GM19035 (cell line): ENCODE data around the gene LCP1.
"Not testable (repeated sequence)": the region's sequence is repeated elsewhere in the genome, so short reads cannot be mapped to it uniquely, and the experiment has no call there.

ENCODE experiments used
- ATAC-seq: cut with Tn5 transposase; IDR thresholded peaks from one replicate; pipeline ENCODE4 v1.9.1; 2021; ENCODE audit not compliant: unreplicated experiment

Gene LCP1, protein sequence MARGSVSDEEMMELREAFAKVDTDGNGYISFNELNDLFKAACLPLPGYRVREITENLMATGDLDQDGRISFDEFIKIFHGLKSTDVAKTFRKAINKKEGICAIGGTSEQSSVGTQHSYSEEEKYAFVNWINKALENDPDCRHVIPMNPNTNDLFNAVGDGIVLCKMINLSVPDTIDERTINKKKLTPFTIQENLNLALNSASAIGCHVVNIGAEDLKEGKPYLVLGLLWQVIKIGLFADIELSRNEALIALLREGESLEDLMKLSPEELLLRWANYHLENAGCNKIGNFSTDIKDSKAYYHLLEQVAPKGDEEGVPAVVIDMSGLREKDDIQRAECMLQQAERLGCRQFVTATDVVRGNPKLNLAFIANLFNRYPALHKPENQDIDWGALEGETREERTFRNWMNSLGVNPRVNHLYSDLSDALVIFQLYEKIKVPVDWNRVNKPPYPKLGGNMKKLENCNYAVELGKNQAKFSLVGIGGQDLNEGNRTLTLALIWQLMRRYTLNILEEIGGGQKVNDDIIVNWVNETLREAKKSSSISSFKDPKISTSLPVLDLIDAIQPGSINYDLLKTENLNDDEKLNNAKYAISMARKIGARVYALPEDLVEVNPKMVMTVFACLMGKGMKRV

GRCh38 chr13:46181840-46182490 lies at the start of gene LCP1:
Gene LCP1 (minus strand): TSS chr13:46182177. CDS start chr13:46159662, 22,515 bp downstream.
- peak; percentile 69 for ATAC-seq

DNA sequence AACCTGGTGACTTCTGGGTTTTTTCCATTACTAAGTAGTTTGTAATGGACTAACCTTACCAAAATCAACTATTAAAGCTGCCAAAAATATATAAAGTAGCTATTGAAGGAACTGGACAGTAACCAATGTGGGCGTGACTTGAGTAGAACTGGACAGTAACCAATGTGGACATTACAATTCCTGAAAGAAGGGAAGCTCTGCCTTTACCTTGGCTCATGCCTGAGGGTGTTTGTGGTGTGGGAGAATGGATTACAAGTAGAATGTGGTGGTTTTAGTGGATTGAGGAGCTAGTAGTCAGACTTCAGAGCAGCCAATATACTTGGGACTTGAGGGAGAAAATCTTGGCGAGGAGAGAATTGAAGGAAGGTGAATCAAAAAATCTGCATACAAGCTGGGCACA lies 47.3 kb upstream of the LCP1 start:
- no peak for ATAC-seq

GRCh38 chr13:46220234-46220633 lies 38.3 kb upstream of the LCP1 start:
- not testable (repeated sequence) for ATAC-seq

GRCh38 chr13:46214741-46215140 lies 32.8 kb upstream of the LCP1 start:
- not testable (repeated sequence) for ATAC-seq

DNA sequence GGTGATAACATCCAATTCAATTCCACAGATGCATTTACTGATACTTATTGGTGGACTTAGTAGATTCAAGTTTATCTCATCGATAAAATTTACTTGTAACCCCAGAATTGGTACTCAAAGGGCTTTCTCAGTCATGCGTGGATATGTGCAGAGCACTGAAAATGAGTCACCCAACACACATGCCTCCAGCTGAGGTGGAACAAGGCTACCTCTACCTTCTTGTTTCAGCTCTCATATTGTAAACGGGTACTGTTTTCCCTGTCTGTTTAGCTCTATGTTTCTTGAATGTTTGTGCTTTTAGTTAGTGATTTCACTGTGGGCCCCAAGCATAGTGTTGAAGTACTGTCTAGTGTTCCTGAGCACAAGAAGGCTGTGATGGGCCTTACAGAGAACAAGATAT lies 31.3 kb upstream of the LCP1 start:
- ATAC-seq = no peak

GRCh38 chr13:46211483-46212351 lies 29.7 kb upstream of the LCP1 start, which contains the start of gene LRRC63:
Gene LRRC63 (plus strand): TSS chr13:46211928. CDS start chr13:46213035, 1,107 bp downstream.
- ATAC-seq = peak; percentile 97

- ATAC-seq = no peak
Observed at GRCh38 chr13:46211116-46211482, 29.1 kb upstream of the LCP1 start.

GRCh38 chr13:46210362-46211083 lies 28.5 kb upstream of the LCP1 start:
- ATAC-seq = no peak

GRCh38 chr13:46207828-46208227 lies 25.9 kb upstream of the LCP1 start:
- no peak for ATAC-seq

DNA sequence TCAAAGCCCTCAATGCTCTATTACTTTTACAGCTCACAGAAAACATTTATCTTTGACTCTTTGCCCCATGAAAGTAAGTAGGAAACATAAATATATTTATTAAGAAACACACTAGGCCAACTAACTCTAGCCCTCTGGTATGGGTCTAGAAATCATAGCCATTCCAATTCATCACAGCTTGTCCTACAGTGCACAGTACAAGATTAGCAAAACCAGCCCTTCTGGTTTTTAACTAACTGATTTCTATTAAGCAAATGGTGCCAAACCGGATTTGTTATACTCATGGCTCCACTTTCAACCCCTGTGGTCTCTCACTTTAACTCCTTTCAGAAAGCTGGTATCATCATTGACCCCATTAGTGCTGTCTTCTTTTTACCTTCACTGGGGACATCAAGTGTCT lies 24.2 kb upstream of the LCP1 start:
- ATAC-seq = no peak

- ATAC-seq = no peak
Observed at GRCh38 chr13:46202966-46203365, 21.0 kb upstream of the LCP1 start.

DNA sequence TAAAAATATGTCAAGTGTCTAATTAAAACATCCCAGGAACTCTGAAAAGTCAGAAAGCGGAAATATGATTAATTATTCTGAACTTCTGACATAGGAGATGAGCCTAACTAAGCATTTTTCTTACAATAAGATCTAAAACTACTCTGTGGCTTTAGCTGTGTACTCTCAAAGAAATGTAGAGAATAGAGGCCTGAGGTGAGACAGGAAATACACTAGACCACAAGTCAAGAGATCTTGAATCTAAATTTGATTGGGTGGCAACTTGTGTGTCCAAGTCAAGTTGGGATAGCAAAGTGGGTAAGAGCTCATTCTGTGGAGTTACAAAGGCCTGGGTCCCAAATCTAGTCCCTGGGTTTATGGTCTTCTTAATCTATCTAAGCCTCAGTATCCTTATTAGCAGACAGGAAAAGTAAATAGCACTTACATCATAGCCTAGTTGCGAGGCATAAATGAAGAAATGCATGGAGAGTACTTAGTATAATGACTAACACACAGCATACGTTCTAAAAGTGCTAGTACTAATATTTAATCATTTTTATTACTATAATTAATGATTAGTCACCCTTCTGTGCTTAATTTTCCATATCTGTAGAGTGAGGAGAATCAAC lies 20.3 kb upstream of the LCP1 start:
- no peak for ATAC-seq

GRCh38 chr13:46198696-46199193 lies 16.8 kb upstream of the LCP1 start:
- no peak for ATAC-seq

- no peak for ATAC-seq
Observed at GRCh38 chr13:46197299-46198048, 15.5 kb upstream of the LCP1 start.

DNA sequence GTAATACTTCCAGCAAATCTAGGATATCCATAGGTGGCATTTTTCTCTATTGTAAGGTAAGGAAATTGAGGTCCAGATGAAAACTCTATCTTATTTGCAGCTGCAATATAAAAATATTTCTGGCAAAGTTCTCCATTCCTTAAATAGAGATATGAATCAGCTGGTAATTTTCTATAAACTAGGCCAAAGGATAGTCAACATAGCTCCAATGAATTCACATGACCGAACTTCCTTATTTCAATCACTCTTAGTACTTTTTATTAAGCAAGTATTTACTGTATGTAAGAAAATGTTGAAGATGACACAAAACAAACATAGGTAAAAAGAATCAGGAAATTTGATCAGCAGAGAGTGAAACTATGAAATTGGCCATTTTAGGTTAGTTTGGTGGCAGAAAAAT lies 13.0 kb upstream of the LCP1 start:
- no peak for ATAC-seq

- no peak for ATAC-seq
Observed at GRCh38 chr13:46192412-46192811, 10.4 kb upstream of the LCP1 start.

GRCh38 chr13:46185634-46186033 lies 3.7 kb upstream of the LCP1 start:
- no peak for ATAC-seq

DNA sequence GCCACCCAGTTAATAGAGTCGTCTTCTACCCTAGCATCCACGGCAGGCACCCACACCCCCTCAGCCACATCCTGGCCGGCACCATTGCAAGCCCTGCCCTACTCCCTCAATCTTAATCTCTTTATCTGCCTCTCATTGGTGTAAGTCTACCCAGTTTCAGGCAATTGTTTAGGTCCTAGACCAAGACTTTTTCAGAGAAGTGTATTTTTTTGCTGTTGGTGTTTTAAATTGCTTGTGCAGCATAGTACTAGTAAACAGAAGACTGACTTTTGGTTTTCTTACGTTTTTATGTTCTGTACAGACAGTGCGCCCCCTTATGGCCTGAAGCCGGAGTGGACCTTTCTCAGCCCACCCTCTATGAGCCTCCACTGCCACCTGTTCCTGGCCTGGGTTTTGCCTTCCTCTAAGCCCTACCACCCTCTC lies 2.3 kb upstream of the LCP1 start:
- peak; percentile 36 for ATAC-seq
